A549 (cell line): ENCODE data around the gene PAIP1.
"Not testable (repeated sequence)": the region's sequence is repeated elsewhere in the genome, so short reads cannot be mapped to it uniquely, and the experiment has no call there.

Source experiments
- CEBPB ChIP-seq, 2 experiments: fragments of >200 bp in 1 of 2; sonication (Bioruptor Twin) in 1 of 2; formaldehyde crosslinking in 1 of 2; IDR thresholded peaks; 2 replicates each; pipeline ENCODE4 v1.6.1; 2012 to 2016
- CTCF ChIP-seq: fragments of >200 bp; sonication (Bioruptor Twin); formaldehyde crosslinking; IDR thresholded peaks from 3 replicates; pipeline ENCODE4 v1.5.1; 2016
- EHMT2 ChIP-seq: fragments of 200-600 bp; sonication (generic); IDR thresholded peaks from 2 replicates; pipeline ENCODE4 v1.6.1; 2016; ENCODE audit warnings: antibody characterized with exemption, low read depth, mild to moderate bottlenecking, moderate library complexity
- EP300 ChIP-seq, 2 experiments: fragments of >200 bp; sonication (Bioruptor Twin); formaldehyde crosslinking; IDR thresholded peaks; 2 replicates in 1 of 2; 3 replicates in 1 of 2; pipeline ENCODE4 v1.6.1; 2016 to 2017
- ESRRA ChIP-seq: fragments of 150-350 bp; IDR thresholded peaks from 2 replicates; pipeline ENCODE4 v1.6.1; 2014; ENCODE audit warnings: mild to moderate bottlenecking, low read length, borderline replicate concordance
- JUN ChIP-seq, 2 experiments: fragments of >200 bp; sonication (Bioruptor Twin); formaldehyde crosslinking; IDR thresholded peaks; 2 replicates in 1 of 2; 3 replicates in 1 of 2; pipeline ENCODE4 v1.6.1; 2016 to 2017
- KDM1A ChIP-seq: fragments of 200-600 bp; sonication (generic); IDR thresholded peaks from 2 replicates; pipeline ENCODE4 v1.6.1; 2016; ENCODE audit warnings: low read depth, mild to moderate bottlenecking
- POLR2A ChIP-seq: IDR thresholded peaks from 2 replicates; pipeline ENCODE4 v1.6.1; 2012; ENCODE audit warnings: mild to moderate bottlenecking, low read length
- RAD21 ChIP-seq, 2 experiments: fragments of >200 bp in 1 of 2; sonication (Bioruptor Twin) in 1 of 2; formaldehyde crosslinking in 1 of 2; IDR thresholded peaks in 1 of 2; conservative IDR thresholded peaks in 1 of 2; 2 replicates in 1 of 2; 3 replicates in 1 of 2; pipeline ENCODE4 v1.6.1; 2012 to 2018; ENCODE audit warnings: inconsistent platforms in 1 of 2
- RNF2 ChIP-seq: fragments of 200-600 bp; sonication (generic); IDR thresholded peaks from 2 replicates; pipeline ENCODE4 v1.6.1; 2016; ENCODE audit warnings: low read depth, mild to moderate bottlenecking, antibody characterized with exemption, moderate library complexity, borderline replicate concordance
- SMC3 ChIP-seq: fragments of >200 bp; sonication (Bioruptor Twin); formaldehyde crosslinking; IDR thresholded peaks from 3 replicates; pipeline ENCODE4 v1.6.1; 2018; ENCODE audit warnings: inconsistent platforms
- USF2 ChIP-seq: fragments of 450-650 bp; IDR thresholded peaks from 2 replicates; pipeline ENCODE4 v1.6.1; 2014; ENCODE audit warnings: antibody characterized with exemption

- TF ChIP-seq ESRRA; CTCF; RAD21 (conservative IDR thresholded peaks at IDR 0.05 in 1 of 2, IDR thresholded peaks at IDR 0.05 in 1 of 2); EHMT2; RNF2; SMC3; POLR2A; EP300 (IDR thresholded peaks at IDR 0.05); USF2; KDM1A; CEBPB (IDR thresholded peaks at IDR 0.05); JUN (IDR thresholded peaks at IDR 0.05): not testable (repeated sequence)
These were observed 42.0 kb upstream of the PAIP1 start for GRCh38 chr5:43598927-43599326.
